Measurements from ENCODE around the gene PTPRK.

DNA sequence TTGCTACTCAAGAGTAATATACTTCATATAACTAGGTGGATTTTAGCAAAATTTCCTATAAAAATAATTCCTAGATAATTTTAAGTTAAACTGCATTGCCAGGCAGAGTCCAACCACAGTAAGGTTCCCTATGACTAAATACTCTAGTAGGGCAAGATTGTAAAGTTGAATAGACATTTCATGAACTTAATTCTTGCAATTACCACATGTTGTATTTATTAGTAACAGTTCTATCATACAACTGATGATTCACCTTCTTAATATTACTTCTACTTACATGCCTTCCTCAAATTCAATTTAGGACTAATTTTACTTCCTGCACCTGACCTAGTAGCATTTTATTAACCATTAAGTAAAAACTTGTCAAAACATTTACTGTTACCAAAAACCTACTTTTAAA is 352.8 kb downstream of the PTPRK start:
- TF ChIP-seq, protein P1, sequence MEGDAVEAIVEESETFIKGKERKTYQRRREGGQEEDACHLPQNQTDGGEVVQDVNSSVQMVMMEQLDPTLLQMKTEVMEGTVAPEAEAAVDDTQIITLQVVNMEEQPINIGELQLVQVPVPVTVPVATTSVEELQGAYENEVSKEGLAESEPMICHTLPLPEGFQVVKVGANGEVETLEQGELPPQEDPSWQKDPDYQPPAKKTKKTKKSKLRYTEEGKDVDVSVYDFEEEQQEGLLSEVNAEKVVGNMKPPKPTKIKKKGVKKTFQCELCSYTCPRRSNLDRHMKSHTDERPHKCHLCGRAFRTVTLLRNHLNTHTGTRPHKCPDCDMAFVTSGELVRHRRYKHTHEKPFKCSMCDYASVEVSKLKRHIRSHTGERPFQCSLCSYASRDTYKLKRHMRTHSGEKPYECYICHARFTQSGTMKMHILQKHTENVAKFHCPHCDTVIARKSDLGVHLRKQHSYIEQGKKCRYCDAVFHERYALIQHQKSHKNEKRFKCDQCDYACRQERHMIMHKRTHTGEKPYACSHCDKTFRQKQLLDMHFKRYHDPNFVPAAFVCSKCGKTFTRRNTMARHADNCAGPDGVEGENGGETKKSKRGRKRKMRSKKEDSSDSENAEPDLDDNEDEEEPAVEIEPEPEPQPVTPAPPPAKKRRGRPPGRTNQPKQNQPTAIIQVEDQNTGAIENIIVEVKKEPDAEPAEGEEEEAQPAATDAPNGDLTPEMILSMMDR (IDR thresholded peaks at IDR 0.05; ENCODE audit: control extremely low read depth in 1 of 3, insufficient read depth in 1 of 3, low read depth in 1 of 3, low read length in 3 of 3), result no peak
- TF ChIP-seq POLR2AphosphoS5 (IDR thresholded peaks at IDR 0.05; ENCODE audit: low read depth, low read length), result no peak
- TF ChIP-seq SRF (IDR thresholded peaks at IDR 0.05; ENCODE audit: low read depth, low read length), result no peak
